ENCODE data around the gene HIGD1C.
"Not testable (repeated sequence)": the region's sequence is repeated elsewhere in the genome, so short reads cannot be mapped to it uniquely, and the experiment has no call there.

HIGD1C gene

GRCh38 chr12:50986966-50987737 is 34.8 kb downstream of the HIGD1C start:
- peak; percentile 9 for DNase-seq

DNA sequence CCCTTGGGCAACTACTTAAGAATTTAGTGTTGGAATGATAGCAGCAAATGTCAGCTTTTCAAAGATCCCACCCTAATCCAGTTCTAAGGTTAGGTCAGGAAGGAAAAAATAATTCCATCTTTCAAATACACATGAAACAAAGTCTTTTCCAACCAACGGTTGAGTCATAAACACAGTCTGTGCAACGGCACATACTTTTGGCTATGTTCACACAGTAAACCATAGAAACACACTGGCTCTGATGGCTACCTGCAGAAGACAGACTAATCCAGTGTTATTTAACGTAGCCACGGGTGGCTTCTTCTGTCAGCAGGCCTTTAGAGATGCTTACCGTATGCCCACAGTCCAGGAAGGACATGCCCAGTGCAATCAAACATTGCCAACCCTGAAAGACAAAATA is 35.7 kb downstream of the HIGD1C start:
- no peak for DNase-seq

- no peak for DNase-seq
These were observed 36.5 kb downstream of the HIGD1C start for GRCh38 chr12:50988871-50989270.

GRCh38 chr12:50990147-50990727 is 37.9 kb downstream of the HIGD1C start:
- DNase-seq, result no peak

DNA sequence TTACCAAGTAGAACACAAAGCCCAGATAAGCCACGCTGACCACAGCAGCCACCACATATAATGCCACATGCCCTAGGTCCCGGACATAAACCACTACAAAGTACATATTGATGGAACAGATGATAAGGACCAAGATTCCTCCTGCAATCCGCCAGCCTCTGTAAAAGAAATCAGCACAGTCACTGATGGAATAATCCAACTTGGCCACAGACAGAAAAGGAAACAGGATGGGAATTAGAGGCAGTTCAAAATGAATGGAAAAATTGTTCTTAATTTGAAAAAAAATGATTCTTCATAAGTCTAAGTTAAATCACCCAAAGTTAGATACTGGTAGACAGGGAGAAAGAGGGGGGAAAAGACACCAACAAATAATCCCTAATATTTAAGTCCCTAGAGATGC is 38.4 kb downstream of the HIGD1C start:
- DNase-seq, result no peak

DNA sequence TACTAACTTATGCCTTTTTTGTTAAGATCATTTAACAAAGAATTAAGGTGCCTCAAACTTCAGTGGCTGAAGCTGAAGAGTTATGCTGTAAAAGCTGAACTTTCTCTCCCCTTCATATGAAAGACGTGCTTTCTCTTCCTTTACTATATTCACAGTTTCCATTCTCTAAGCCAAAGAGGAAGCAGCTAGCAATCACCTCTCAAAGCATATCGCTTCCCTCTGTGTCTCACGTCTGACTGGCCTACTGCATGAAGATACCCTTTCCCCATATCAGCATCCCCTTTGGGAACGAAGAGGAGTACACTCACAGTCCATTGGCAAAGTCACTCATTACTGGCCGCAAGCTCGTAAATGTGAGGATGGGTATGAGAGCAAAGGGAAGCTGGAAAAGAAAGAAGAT is 38.9 kb downstream of the HIGD1C start:
- no peak for DNase-seq

DNA sequence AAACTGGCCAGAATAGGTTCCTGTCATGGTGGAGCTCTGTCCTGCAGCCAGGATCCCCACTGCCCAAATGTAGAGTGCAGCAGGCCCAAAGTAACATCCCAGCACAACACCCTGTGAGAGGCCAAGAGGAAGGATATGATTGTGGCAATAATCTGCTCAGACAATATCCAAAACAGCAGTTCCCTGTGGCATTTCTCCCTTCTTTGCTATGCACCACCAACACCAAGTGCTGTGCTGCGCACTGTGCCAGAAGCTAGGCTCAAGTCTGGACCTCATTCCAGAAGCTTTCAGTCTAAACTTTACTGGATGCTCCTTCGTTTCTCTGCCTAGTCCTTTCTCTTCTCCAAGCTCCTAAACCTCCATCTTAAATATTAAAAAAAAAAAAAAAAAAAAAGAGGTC is 40.5 kb downstream of the HIGD1C start:
- no peak for DNase-seq

GRCh38 chr12:50999093-50999492 is 46.7 kb downstream of the HIGD1C start:
- DNase-seq, result no peak

DNA sequence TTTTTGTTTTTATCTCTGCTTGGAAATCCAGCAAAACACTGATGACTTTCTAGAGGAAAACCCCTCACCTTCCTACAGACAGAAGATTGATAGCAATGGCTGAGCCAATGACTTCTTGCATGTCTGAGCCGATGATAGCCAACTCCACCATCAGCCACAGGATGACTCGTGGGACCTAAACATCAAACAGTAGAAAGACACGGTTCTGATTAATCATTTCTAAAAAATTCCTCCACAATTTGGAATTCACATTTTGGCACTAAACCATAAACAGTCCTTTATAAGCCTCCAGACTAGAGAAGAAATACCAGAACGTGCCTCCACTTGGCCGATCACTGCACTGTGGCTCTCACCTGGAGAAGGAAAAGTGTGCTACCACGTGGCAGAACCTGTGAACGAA is 47.9 kb downstream of the HIGD1C start:
- no peak for DNase-seq

DNA sequence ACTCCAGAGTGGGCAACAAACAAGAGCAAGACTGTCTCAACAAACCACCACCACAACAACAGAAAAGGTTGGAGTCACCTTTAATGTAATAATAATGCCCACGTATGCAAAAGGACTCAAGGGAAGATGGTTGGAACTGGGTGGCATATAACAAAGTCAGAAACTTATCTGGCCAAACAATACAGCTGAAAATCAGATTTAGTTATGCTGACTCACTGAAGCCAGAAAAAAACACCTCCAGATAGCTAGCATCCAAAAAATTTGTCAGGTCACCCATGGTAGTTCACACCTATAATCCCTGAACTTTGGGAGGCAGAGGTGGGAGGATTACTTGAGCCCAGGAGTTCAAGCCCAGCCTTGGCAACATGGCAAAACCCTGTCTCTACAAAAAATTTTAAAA is 49.5 kb downstream of the HIGD1C start:
- DNase-seq, result no peak

DNA sequence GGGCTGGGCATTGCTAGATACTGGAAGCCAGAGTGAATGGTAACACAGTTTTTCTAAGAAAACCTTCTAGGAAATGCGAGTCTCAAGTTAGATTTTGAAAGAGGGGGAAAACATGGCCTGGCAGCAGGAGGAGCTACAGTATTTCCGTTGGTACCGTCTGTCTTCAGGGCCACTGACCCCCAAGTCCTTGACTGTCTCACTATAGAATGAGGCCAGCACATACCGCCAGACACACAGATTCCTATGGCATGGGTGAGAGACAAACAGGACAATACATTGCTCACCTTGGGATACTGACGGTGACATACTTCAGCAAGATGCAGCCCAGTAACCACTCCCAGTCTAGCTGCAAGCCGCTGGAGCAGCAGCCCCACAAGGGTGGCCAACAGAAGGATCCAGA is 52.2 kb downstream of the HIGD1C start:
- no peak for DNase-seq

- DNase-seq, result no peak
These were observed 52.7 kb downstream of the HIGD1C start for GRCh38 chr12:51005030-51005429.

- no peak for DNase-seq
These were observed 53.3 kb downstream of the HIGD1C start for GRCh38 chr12:51005671-51006070.

DNA sequence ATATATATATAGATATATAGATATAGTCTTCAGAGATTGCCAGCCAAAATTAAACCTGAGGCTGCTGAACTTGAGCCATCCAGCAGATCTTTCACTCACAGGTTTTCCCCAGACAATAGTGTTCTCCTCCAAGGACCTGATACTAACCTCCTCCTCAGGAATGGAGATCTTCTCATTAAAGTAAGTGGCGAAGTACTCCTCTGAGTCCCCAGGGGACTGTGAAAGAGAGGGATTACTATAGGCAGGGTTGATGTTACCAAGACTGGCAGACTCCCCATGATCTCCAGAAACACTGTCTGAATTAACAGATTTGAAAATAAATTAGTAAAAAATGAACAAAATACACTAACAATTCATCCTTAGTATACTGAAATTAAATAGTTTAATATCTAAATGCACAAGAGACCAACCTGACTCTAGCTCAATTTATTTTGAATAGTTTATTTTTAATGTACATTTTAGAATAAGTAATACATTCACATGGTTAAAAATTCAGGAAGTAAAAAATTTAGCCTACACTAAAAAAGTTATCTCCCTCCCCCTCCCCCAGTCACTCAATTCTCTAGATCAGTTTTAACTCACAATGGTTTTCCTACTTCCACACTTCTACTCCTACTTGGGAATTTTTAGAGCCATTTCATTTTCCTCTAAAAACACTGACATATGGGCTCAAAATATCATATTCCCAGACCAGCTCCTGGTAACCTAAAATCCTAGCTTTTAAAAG is 56.1 kb downstream of the HIGD1C start:
- DNase-seq, result no peak

- DNase-seq, result peak; percentile 49
These were observed 56.7 kb downstream of the HIGD1C start for GRCh38 chr12:51009056-51009440.

DNA sequence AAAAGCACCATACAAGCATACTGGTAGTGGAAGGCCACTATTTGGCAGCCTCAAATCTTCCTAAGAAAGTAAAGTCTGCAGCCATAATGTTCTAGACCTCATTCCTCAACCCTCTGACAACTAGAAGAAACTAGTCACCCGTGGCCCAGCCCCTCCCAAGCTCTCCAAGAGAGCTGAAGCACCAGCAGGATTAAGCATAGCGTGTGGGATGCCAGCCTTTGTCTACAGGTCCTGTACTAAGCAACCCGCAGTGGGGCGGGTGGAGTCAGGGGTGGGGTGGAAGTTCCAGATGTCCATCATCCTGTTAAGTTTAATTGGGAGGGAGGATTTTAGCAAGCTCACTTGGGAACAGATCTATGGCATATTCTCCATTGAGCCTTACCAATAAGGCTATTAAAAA is 59.6 kb downstream of the HIGD1C start:
- no peak for DNase-seq

GRCh38 chr12:51012570-51013236 is 60.4 kb downstream of the HIGD1C start:
- no peak for DNase-seq

GRCh38 chr12:51013441-51013840 is 61.1 kb downstream of the HIGD1C start:
- no peak for DNase-seq

DNA sequence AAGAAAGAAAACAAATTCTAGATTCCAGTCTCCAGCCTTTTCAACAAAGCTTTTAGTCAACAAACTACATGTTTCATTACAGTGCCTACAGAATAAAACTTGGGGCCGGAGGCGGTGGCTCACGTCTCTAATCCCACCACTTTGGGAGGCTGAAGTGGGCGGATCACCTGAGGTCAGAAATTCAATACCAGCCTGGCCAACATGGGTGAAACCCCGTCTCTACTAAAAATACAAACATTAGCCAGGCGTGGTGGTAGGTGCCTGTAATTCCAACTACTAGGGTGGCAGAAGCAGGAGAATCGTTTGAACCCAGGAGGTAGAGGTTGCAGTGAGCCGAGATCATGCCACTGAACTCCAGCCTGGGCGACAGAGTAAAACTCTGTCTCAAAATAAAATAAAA is 62.1 kb downstream of the HIGD1C start:
- not testable (repeated sequence) for DNase-seq

DNA sequence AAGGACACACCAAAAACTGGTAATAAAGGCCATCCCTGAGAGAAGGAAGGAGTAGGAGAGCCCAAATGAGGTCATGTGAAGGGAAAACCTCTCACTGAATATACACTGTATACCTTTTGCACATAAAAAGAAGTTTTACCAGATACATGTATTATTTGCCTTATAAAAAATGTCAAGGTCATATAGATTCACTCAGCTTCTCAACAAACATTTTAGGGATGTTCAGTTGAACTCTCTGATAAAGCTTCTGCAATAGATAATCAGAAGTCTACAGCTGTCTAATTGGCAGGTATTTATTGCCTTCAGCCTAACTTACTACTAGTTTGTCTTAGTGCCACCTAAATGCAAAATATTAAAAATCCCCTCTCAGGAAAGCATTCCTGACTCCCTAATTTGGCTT is 65.1 kb downstream of the HIGD1C start:
- no peak for DNase-seq

- DNase-seq, result no peak
These were observed 66.6 kb downstream of the HIGD1C start for GRCh38 chr12:51018956-51019355.

- no peak for DNase-seq
These were observed 67.6 kb downstream of the HIGD1C start for GRCh38 chr12:51019927-51020326.

Measured in central memory CD4-positive, alpha-beta T cell (primary cell).